IPS-11a (cell line): ENCODE results near the gene LRCH1.

Experiments
- H3K4me3 ChIP-seq: one replicate; pipeline ENCODE4 v1.5.1; 2013; ENCODE audit warnings: low read depth, low read length, control low read depth

LRCH1 gene

GRCh38 chr13:46778095-46778494 lies 225.1 kb downstream of the LRCH1 start:
- no peak overlapping the region for H3K4me3 ChIP-seq

GRCh38 chr13:46778890-46779289 lies 225.9 kb downstream of the LRCH1 start:
- H3K4me3 ChIP-seq: no peak overlapping the region

GRCh38 chr13:46782066-46782465 lies 229.1 kb downstream of the LRCH1 start:
- H3K4me3 ChIP-seq: no peak overlapping the region

DNA sequence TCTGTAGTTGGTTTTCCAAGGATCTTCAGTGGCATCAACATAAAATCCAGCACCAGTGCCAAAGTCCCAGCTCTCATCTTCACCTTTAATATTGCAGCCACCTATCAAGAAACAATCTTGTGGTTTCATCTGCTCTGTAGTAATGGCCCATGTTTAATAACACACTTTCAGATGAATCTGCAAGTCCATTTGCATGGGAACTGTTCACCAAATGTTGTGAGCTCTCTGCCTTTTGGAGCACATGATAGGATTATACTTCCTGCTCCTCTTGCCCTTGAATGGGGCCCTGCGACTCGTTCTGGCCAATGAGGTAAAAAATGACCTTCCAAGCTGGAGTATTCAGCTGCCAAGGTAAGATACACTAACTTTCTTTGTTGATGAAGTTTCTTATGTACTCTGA lies 229.7 kb downstream of the LRCH1 start:
- H3K4me3 ChIP-seq: no peak overlapping the region

GRCh38 chr13:46783504-46783903 lies 230.5 kb downstream of the LRCH1 start:
- H3K4me3 ChIP-seq: no peak overlapping the region

GRCh38 chr13:46795321-46795720 lies 242.4 kb downstream of the LRCH1 start:
- no peak overlapping the region for H3K4me3 ChIP-seq

DNA sequence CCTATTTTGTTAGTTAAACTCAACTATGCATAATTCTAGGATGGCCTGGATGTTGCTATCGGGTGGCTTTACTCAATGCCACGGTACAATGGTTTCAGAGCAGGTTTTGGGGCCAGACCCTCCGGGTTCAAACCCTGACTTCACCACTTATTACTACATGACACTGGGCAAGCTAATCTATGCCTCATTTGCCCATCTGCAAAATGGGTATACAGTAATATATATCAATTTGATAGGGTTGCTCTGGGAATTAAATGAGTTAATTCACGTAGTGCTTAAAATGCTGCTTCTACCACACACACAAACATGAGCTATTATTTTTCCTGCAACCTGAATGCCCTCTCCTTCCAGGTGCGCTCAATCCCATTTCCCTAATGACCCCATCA lies 243.2 kb downstream of the LRCH1 start:
- H3K4me3 ChIP-seq: peak overlapping the region; percentile 79

GRCh38 chr13:46796515-46797474 lies 243.8 kb downstream of the LRCH1 start, which contains the start of gene ESD:
ESD (minus strand) TSS chr13:46797161; CDS start chr13:46791413, 5,748 bp downstream.
- peak within 1 kb of the TSS; percentile 79 for H3K4me3 ChIP-seq

GRCh38 chr13:46797501-46798237 lies 244.7 kb downstream of the LRCH1 start:
- no peak overlapping the region for H3K4me3 ChIP-seq

- no peak overlapping the region for H3K4me3 ChIP-seq
These were observed 246.2 kb downstream of the LRCH1 start for GRCh38 chr13:46799139-46799538.

DNA sequence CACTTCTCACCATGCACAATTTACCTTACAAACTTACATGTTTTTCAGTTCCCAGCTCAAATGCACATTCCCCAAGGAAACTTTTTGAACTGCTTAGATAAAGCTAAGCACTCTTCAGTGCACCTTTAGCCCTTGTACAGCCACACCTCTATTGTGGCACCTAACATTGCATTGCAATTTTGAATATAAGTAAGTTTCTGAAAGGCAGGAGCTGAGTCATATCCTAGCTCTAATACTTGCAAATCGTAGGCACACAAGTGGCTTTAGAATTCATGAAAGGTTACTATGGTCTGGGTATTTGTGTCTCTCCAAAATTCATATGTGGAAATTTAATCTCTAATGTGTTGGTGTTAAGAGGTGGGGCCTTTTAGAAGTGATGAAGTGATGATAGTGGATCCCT lies 248.9 kb downstream of the LRCH1 start:
- H3K4me3 ChIP-seq: no peak overlapping the region
